Measurements from ENCODE around the gene HOPX. TPM values are rescaled to one million over a fixed set of nuclear protein-coding genes. Genes with fewer than 3 reads are reported as not detected.

Gene HOPX
- total and polyA plus RNA-seq, 2 experiments from 2014 or later = not detected

- TF ChIP-seq, protein P1, sequence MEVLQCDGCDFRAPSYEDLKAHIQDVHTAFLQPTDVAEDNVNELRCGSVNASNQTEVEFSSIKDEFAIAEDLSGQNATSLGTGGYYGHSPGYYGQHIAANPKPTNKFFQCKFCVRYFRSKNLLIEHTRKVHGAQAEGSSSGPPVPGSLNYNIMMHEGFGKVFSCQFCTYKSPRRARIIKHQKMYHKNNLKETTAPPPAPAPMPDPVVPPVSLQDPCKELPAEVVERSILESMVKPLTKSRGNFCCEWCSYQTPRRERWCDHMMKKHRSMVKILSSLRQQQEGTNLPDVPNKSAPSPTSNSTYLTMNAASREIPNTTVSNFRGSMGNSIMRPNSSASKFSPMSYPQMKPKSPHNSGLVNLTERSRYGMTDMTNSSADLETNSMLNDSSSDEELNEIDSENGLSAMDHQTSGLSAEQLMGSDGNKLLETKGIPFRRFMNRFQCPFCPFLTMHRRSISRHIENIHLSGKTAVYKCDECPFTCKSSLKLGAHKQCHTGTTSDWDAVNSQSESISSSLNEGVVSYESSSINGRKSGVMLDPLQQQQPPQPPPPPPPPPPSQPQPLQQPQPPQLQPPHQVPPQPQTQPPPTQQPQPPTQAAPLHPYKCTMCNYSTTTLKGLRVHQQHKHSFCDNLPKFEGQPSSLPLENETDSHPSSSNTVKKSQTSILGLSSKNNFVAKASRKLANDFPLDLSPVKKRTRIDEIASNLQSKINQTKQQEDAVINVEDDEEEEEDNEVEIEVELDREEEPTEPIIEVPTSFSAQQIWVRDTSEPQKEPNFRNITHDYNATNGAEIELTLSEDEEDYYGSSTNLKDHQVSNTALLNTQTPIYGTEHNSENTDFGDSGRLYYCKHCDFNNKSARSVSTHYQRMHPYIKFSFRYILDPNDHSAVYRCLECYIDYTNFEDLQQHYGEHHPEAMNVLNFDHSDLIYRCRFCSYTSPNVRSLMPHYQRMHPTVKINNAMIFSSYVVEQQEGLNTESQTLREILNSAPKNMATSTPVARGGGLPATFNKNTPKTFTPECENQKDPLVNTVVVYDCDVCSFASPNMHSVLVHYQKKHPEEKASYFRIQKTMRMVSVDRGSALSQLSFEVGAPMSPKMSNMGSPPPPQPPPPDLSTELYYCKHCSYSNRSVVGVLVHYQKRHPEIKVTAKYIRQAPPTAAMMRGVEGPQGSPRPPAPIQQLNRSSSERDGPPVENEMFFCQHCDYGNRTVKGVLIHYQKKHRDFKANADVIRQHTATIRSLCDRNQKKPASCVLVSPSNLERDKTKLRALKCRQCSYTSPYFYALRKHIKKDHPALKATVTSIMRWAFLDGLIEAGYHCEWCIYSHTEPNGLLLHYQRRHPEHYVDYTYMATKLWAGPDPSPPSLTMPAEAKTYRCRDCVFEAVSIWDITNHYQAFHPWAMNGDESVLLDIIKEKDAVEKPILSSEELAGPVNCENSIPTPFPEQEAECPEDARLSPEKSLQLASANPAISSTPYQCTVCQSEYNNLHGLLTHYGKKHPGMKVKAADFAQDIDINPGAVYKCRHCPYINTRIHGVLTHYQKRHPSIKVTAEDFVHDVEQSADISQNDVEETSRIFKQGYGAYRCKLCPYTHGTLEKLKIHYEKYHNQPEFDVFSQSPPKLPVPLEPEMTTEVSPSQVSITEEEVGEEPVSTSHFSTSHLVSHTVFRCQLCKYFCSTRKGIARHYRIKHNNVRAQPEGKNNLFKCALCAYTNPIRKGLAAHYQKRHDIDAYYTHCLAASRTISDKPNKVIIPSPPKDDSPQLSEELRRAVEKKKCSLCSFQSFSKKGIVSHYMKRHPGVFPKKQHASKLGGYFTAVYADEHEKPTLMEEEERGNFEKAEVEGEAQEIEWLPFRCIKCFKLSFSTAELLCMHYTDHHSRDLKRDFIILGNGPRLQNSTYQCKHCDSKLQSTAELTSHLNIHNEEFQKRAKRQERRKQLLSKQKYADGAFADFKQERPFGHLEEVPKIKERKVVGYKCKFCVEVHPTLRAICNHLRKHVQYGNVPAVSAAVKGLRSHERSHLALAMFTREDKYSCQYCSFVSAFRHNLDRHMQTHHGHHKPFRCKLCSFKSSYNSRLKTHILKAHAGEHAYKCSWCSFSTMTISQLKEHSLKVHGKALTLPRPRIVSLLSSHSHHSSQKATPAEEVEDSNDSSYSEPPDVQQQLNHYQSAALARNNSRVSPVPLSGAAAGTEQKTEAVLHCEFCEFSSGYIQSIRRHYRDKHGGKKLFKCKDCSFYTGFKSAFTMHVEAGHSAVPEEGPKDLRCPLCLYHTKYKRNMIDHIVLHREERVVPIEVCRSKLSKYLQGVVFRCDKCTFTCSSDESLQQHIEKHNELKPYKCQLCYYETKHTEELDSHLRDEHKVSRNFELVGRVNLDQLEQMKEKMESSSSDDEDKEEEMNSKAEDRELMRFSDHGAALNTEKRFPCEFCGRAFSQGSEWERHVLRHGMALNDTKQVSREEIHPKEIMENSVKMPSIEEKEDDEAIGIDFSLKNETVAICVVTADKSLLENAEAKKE (CRISPR knock-in tag; IDR thresholded peaks at IDR 0.05) = no peak
Observed at GRCh38 chr4:56723201-56723605, 42.1 kb upstream of the HOPX start (continued).

- no peak overlapping the region for H3K4me3 Mint-ChIP-seq
- 0 out of 3 replicates have a peak, but pooled peaks cover 2% of the 10 kb centered on the region for H3K4me1 Mint-ChIP-seq
- peaks cover 18% of the 10 kb centered on the region for H3K36me3 Mint-ChIP-seq (ENCODE audit: low read depth)
- Histone ChIP-seq H4K20me1 (replicated peaks; ENCODE audit: insufficient read depth) (no peaks in the 10 kb centered on the region), H3K27ac (ENCODE audit: low read depth) (no peak overlapping the region), H3K9me2 (ENCODE audit: insufficient read depth) (peaks cover 5% of the 10 kb centered on the region; the same call in 1 of the 2 replicates), H3F3A (replicated peaks; ENCODE audit: low read depth) (no peaks in the 10 kb centered on the region), H3K79me2 (replicated peaks; ENCODE audit: insufficient read depth) (no peaks in the 10 kb centered on the region), H3K27me3 (ENCODE audit: insufficient read depth) (no peaks in the 10 kb centered on the region), H3K4me2 (no peak overlapping the region), H3K4me3 (no peak overlapping the region), H3K4me1 (ENCODE audit: insufficient read depth) (no peaks in the 10 kb centered on the region), H2AFZ (no peak overlapping the region), H3K36me3 (ENCODE audit: insufficient read depth) (no peaks in the 10 kb centered on the region)
- peaks cover 27% of the 10 kb centered on the region for H3K9me3 Mint-ChIP-seq
- no peaks in the 10 kb centered on the region for H3K27me3 Mint-ChIP-seq (ENCODE audit: insufficient read depth, low read depth, poor library complexity)
- DNase-seq (ENCODE audit: low spot score) = no peak
- TF ChIP-seq, protein P2, sequence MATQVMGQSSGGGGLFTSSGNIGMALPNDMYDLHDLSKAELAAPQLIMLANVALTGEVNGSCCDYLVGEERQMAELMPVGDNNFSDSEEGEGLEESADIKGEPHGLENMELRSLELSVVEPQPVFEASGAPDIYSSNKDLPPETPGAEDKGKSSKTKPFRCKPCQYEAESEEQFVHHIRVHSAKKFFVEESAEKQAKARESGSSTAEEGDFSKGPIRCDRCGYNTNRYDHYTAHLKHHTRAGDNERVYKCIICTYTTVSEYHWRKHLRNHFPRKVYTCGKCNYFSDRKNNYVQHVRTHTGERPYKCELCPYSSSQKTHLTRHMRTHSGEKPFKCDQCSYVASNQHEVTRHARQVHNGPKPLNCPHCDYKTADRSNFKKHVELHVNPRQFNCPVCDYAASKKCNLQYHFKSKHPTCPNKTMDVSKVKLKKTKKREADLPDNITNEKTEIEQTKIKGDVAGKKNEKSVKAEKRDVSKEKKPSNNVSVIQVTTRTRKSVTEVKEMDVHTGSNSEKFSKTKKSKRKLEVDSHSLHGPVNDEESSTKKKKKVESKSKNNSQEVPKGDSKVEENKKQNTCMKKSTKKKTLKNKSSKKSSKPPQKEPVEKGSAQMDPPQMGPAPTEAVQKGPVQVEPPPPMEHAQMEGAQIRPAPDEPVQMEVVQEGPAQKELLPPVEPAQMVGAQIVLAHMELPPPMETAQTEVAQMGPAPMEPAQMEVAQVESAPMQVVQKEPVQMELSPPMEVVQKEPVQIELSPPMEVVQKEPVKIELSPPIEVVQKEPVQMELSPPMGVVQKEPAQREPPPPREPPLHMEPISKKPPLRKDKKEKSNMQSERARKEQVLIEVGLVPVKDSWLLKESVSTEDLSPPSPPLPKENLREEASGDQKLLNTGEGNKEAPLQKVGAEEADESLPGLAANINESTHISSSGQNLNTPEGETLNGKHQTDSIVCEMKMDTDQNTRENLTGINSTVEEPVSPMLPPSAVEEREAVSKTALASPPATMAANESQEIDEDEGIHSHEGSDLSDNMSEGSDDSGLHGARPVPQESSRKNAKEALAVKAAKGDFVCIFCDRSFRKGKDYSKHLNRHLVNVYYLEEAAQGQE (IDR thresholded peaks at IDR 0.05; ENCODE audit: unreplicated experiment) = no peak
- no peak overlapping the region for H3K27ac Mint-ChIP-seq
- no peak for ATAC-seq
Observed at GRCh38 chr4:56708146-56708545, 27.1 kb upstream of the HOPX start.
